GM18867 (cell line): ENCODE measurements around the gene NOP58.
"Not testable (repeated sequence)": the region's sequence is repeated elsewhere in the genome, so short reads cannot be mapped to it uniquely, and the experiment has no call there.

ENCODE experiments used
- ATAC-seq: cut with Tn5 transposase; IDR thresholded peaks from one replicate; pipeline ENCODE4 v1.9.1; 2021; ENCODE audit warnings: mild to moderate bottlenecking, moderate library complexity; ENCODE audit not compliant: unreplicated experiment

The NOP58 gene

DNA sequence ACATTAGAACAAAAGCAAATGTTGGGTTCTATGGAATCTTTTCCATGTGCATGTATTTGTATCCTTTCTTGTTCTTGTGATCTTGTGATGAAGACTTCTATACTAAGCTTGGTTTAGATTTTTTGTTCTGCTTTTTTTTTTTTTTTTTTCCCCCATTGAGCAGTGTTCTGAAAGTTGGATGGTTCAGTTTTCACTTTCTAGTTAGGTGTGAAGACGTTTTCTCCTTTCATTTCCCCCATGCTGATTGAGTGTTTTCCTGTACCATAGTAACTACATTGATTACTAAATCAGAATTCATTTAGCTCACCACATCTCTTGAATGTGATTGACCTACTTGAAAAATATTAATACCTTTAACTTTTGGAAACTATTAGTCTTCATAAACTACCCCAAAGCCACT is 34.1 kb downstream of the NOP58 start:
- peak; percentile 94 for ATAC-seq

DNA sequence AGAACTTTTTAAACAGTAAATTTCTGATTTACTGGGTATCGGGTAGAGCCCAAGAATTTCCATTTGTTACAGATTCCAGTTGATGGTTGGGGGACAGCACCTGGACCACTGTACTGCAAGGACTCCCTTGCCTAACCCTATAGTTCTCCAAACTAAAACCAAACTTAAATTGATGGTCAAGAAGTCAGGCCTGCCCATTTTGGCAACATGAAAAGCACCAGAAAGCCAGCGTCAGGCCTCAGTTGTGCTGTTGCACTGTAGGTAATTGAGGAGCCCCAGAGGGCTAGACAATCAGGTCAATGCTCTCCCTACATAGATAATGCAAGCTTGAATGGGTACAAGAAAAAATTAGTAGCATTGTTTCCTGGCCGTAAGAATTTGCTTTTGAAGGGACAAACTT is 40.5 kb downstream of the NOP58 start:
- no peak for ATAC-seq

DNA sequence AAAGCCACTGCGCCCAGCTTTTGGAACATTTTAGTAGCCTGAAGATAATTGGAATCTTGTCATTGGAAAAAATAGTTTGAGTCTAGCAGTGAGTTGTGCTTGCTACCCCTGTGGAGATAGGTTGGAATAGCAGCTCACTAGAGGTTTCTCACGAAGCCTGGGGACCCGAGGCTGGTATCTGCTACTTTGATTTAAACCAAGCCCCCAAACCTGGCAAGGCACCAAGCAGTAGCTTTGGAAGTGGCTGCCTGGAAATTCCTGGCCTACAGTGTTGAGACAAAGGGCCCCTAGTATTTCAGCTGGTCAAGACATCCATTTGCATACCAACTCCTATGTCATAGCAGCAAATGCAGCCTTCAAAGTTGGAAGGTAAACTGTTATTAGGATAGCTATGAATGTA is 42.1 kb downstream of the NOP58 start:
- no peak for ATAC-seq

DNA sequence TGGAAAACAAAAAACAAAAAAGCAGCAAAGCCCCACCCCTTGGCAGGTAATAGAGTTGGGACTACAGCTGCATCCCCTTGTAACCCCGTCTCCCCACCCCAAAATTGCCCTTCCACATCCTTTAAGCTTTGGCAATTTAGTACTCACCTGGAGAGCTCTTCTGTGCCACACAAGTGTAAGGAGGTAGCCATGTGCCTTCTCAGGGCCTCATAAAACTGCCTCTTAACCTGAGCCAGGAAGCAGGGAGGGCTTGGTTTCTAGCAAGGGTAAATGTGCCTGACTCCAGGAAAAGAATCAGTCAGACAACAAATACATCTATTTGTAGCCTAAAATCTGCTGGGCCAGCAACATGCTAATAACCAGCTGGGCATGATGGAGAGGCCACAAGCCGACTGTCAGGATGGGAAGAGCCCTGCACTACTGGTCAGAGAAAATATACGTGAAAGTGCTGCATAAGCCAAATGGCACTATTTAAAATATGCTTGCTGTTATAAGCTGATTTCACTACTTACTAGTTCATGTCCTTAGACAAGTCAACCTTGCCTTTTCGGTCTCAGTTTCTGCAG is 46.3 kb downstream of the NOP58 start:
- no peak for ATAC-seq

DNA sequence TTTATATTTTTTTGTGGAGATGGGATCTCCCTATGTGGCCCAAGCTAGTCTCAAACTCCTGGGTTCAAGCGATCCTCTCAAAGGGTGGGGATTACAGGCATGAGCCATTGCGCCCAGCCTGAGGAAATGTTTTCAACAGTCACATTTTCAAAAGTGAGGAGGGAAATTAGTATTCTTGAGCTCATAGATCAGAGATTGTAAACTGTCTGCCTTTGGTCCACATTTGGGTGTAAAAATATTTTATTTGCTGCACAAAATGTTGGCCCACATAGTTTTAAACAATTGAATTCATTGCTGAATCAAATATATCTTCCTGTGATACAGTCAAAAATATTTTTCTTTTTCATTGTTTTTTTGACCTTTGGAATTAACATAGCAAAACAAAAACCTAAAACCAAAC is 48.6 kb downstream of the NOP58 start:
- ATAC-seq, result no peak

DNA sequence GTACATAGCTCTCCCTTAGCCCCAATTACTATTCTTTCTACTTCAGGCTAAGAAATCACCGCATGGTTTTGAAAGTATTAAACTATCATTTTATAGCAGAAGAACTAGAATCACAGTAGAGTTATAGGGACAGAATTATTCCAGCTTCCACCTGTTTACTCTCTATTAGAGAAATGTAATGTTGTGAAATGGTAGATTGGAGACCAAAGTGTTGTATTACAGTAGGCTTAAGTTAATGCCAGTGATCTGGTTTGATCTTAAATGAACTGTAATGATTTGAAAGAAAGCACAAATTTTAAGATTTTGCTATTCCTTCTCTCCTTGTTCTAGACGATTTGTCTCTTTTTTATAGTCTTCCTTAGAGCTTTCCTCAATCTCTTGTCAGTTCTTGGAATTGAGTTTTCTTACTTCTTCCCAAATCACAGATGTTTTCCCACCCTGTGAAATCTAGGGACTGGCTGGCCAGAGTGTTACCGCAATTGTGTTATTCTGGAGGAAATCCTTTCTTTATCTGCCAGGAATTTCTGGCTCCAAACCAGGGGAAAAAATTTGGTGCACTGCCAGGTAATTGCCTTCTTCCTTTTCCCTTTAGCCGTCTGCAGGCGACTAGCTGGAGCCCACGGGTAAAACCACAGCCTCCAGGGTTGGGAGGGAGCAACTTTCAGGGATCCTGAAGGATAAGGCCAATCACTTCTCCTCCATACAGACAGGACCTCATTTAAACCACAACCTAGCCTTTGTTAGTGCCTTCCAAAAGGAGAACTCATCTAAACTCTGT is 51.7 kb downstream of the NOP58 start:
- ATAC-seq, result no peak

DNA sequence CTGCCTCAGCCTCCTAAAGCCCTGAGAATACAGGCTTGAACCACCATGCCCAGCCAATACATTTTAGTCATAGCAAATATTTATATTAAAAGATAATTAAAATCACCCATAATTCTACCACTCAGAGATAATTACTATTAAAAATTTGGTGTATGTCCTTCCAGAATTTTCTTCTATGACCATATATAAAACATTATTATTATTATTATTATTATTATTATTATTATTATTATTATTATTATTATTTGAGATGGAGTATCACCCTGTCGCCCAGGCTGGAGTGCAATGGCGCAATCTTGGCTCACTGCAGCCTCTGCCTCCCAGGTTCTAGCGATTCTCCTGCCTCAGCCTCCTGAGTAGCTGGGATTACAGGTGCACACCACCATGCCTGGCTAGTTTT is 54.8 kb downstream of the NOP58 start:
- not testable (repeated sequence) for ATAC-seq

DNA sequence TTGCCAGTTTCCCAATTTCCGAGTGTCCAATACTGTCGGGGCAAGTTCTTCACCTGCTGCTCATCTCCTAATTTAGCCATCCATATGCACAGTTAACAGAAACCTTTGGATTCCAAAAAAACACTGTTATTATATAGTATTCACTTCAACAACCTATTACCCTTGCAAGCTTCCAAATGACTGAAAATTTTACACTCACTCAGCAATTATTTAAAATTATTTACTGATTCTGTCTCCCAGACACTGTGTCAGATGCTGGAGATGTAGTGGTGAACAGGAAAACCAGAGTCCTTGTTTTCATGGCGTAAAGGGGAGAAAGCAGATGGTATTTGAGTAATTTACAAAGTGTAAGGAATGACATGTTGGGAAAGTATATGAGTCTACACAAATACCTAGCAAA is 56.9 kb downstream of the NOP58 start:
- no peak for ATAC-seq

DNA sequence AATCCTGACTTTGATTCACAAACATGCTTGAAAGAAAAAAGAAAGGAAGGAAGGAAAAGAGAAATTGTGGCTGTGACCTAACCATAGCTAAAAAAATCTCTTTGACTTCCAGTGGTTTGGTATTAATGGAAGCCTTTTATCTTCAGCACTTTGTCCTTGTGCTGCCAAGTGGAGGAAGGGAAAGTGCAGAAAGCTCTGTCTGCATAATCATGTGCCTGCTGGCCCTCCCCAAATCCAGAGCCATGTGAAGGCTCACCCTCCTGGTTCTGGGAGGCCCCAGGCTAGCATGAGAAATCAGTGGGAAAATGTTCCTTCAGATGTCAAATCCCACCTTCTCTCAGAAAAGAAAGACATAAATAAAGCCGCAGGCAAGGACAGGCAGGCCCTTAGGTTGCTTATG is 62.3 kb downstream of the NOP58 start:
- ATAC-seq, result no peak

DNA sequence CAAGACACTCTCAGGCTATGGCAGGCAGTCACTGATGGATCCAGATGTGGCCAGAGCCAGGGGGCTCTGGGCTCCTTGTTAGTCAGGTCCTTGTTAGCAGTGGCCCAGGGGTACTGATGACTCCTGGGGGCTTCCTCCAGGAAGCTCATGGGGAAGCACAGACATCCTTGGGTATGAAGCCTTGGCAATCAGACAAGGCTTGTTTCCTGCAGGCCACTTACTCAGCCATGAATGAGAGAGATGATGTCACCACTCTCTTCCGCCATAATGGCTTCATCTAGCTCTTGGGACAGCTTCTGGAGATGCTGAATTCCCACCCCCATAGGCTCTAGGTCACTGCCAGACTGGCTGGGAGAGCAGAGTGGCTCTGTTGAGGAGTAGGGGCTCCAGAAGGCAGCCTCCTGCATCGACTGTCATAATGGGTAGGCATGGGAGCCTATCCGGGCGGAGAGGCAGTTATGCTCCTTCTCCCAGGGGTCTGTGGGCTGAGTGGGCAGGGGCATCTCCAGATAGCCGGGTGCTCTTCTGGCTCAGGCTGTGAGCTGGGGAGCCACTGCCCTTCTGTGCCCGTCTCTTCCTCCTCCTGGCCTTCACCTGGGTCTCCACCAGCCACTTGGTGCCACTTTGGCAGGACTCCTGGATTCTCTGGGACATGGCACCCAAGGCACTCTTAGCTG is 70.4 kb downstream of the NOP58 start:
- ATAC-seq, result no peak

DNA sequence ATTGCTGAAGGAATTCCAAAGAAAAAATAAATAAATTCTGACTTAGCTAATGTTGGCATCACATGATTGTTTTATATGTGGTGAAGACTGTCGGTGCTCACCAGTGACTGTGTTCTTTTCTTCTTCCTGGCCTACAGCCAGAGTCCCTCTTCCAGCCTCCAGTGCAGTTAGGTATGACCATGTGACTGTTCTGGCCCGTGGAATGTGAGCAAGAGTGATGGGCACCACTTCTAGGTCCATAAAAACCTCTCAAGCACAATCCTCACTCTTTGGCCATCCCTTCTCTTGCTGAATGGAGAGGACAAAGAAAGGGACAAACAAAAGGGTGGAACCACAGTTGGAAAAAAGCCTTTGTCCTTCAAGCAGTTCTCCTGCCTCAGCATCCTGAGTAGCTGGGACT is 71.6 kb downstream of the NOP58 start:
- ATAC-seq, result no peak

DNA sequence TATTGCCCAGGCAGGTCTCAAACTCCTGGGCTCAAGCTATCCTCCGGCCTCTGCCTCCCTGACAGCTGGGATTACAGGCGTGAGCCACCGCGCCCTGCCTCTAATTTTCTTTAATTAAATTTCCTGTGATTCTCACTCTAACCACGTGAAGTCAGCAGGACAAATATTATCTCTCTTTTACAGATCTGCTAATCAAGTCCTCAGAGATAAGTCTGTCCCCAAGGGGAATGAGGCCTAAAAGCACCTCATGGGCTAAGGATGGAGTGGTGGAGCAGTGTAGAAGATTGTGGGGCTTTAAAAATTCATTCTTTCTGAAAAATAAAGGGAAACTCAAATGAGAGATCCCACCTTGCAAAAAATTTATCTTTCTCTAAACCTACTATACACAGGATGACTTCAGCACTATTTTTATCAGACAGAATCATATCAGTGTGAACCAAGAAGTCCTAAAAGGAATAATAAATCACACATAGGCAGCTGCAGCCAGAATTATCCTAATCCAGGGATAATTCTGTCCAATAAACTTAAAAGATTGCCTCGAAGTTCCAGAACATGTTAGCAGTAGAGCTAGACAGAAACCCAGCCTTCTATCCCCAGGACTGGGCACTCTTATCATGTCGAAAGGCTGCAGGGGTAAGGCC is 72.3 kb downstream of the NOP58 start:
- no peak for ATAC-seq

DNA sequence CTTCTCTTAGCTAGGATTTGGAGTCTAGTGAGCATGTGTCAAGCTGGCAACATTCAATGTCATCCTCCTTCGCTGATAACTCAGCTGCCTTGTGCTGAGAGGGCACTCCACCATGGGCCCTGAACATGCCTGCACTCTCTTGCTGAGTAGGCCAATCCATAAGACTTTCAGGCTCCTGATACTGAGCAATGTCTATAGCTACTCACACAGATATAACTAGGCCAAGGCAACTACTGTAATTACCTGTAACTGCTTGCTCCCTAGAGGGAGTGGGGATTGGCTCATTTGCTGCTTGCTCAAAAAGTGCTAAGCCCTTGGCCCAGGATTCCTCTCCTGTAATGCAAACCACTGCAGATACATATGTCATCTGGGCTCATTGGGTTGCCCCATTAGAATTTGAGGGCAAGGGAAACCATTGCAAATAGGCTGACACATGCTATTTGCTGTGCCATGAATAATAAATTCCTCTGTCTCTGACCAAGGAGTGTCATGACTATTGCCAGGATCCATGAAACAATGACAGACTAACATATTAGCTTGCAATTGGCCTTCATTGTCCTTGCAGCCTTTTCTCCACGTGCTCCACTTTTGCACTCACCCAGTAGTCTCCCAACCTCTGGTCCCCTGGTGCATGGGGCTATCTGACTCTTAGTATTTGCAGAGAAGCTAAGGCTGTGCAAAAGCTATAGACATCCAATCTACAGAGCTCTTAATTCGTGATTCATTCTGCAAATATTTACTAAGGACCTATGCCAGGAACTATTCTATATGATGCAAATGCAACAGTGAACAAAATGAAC is 73.7 kb downstream of the NOP58 start:
- no peak for ATAC-seq

DNA sequence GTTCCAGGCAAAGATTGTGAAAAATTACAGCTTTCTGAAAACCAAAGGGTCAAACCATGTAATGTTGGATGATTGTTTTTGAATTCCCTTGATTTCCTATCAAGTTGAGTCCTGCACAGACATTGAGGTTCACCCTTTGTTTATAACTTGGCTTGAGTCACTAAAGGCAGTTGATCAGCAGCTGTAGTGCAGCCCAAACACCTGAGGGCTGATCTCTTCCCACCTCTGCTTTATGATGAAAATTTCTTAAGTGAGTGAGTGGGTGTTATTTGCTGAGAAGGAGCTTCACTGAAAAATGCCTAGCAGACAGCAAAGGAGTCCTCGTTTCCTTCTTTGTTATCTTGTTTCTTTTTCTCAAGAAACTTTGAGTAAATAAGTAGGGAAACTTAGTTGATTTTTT is 78.6 kb downstream of the NOP58 start:
- ATAC-seq, result no peak

DNA sequence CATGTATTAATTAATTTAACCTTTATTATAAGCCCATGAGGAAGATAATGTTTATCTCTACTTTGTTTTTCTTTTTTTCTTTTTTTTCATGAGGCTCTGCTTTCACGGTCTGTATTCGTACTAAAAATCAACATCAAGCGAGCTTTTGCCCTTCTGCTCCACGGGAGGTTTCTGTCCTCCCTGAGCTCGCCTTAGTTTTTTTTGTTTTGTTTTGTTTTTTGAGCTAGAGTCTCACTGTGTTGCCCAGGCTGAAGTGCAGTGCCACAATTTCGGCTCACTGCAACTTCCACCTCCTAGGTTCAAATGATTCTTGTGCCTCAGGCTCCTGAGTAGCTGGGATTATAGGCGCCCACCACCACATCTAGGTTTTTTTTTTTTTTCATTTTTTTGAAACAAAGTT is 80.6 kb downstream of the NOP58 start:
- no peak for ATAC-seq
